ENCODE measurements around the gene TAS2R43.
"Not testable (repeated sequence)": the region's sequence is repeated elsewhere in the genome, so short reads cannot be mapped to it uniquely, and the experiment has no call there.

Gene TAS2R43

GRCh38 chr12:11133816-11134215 is 41.7 kb upstream of the TAS2R43 start:
- Histone ChIP-seq H2AFZ (ENCODE audit: low read depth, low read length) (no peak overlapping the region), H3K9ac (ENCODE audit: low read depth, low read length) (no peak overlapping the region), H3K9me3 (ENCODE audit: insufficient read depth, low read length, severe bottlenecking) (no peaks in the 10 kb centered on the region), H4K20me1 (ENCODE audit: insufficient read depth, low read length) (peaks cover 11% of the 10 kb centered on the region; the same call in 1 of the 2 replicates), H3K27me3 (ENCODE audit: insufficient read depth, low read length, poor library complexity) (no peaks in the 10 kb centered on the region), H3K4me3 (ENCODE audit: low read depth in 1 of 2, low read length in 2 of 2) (no peak overlapping the region), H3K27ac (ENCODE audit: low read length) (no peak overlapping the region), H3K4me1 (ENCODE audit: insufficient read depth, low read length) (no peaks in the 10 kb centered on the region), H3K36me3 (ENCODE audit: insufficient read depth, low read length) (peaks cover 19% of the 10 kb centered on the region), H3K79me2 (ENCODE audit: insufficient read depth, low read length) (peaks cover 82% of the 10 kb centered on the region), H3K4me2 (ENCODE audit: insufficient read depth, low read length) (no peak overlapping the region)
- ATAC-seq (ENCODE audit: insufficient read depth, low read depth) (no peak), DNase-seq (no peak)
- TF ChIP-seq CTCF (IDR thresholded peaks at IDR 0.05; ENCODE audit: borderline replicate concordance, extremely low read depth, low read length, poor library complexity, severe bottlenecking) (no peak), EZH2 (IDR thresholded peaks at IDR 0.05; ENCODE audit: borderline replicate concordance, low read depth, low read length, severe bottlenecking) (no peak)

- Histone ChIP-seq H3K4me1 (ENCODE audit: insufficient read depth, low read length) (no peaks in the 10 kb centered on the region), H3K27ac (ENCODE audit: low read length) (no peak overlapping the region), H3K36me3 (ENCODE audit: insufficient read depth, low read length) (peaks cover 19% of the 10 kb centered on the region), H3K79me2 (ENCODE audit: insufficient read depth, low read length) (peaks cover 84% of the 10 kb centered on the region), H3K4me3 (ENCODE audit: low read depth in 1 of 2, low read length in 2 of 2) (no peak overlapping the region), H4K20me1 (ENCODE audit: insufficient read depth, low read length) (peaks cover 11% of the 10 kb centered on the region; the same call in 1 of the 2 replicates), H3K27me3 (ENCODE audit: insufficient read depth, low read length, poor library complexity) (no peaks in the 10 kb centered on the region), H3K9me3 (ENCODE audit: insufficient read depth, low read length, severe bottlenecking) (no peaks in the 10 kb centered on the region), H3K9ac (ENCODE audit: low read depth, low read length) (no peak overlapping the region), H2AFZ (ENCODE audit: low read depth, low read length) (no peak overlapping the region), H3K4me2 (ENCODE audit: insufficient read depth, low read length) (no peak overlapping the region)
- DNase-seq (no peak), ATAC-seq (ENCODE audit: insufficient read depth, low read depth) (no peak)
- TF ChIP-seq CTCF (IDR thresholded peaks at IDR 0.05; ENCODE audit: borderline replicate concordance, extremely low read depth, low read length, poor library complexity, severe bottlenecking) (no peak), EZH2 (IDR thresholded peaks at IDR 0.05; ENCODE audit: borderline replicate concordance, low read depth, low read length, severe bottlenecking) (no peak)
Measured at GRCh38 chr12:11133162-11133561, 41.0 kb upstream of the TAS2R43 start.

- H3K36me3 ChIP-seq (ENCODE audit: insufficient read depth, low read length) = peaks cover 19% of the 10 kb centered on the region
- peaks cover 85% of the 10 kb centered on the region for H3K79me2 ChIP-seq (ENCODE audit: insufficient read depth, low read length)
- H3K9ac ChIP-seq (ENCODE audit: low read depth, low read length) = no peak overlapping the region
- ATAC-seq (ENCODE audit: insufficient read depth, low read depth) (no peak), DNase-seq (no peak)
- no peak overlapping the region for H3K4me3 ChIP-seq (ENCODE audit: low read depth in 1 of 2, low read length in 2 of 2)
- TF ChIP-seq CTCF (IDR thresholded peaks at IDR 0.05; ENCODE audit: borderline replicate concordance, extremely low read depth, low read length, poor library complexity, severe bottlenecking) = no peak
- TF ChIP-seq EZH2 (IDR thresholded peaks at IDR 0.05; ENCODE audit: borderline replicate concordance, low read depth, low read length, severe bottlenecking) = no peak
- no peaks in the 10 kb centered on the region for H3K9me3 ChIP-seq (ENCODE audit: insufficient read depth, low read length, severe bottlenecking)
- H2AFZ ChIP-seq (ENCODE audit: low read depth, low read length) = no peak overlapping the region
- H3K4me1 ChIP-seq (ENCODE audit: insufficient read depth, low read length) = no peaks in the 10 kb centered on the region
- H3K27ac ChIP-seq (ENCODE audit: low read length) = no peak overlapping the region
- no peaks in the 10 kb centered on the region for H3K27me3 ChIP-seq (ENCODE audit: insufficient read depth, low read length, poor library complexity)
- H4K20me1 ChIP-seq (ENCODE audit: insufficient read depth, low read length) = peaks cover 11% of the 10 kb centered on the region; the same call in 1 of the 2 replicates
- H3K4me2 ChIP-seq (ENCODE audit: insufficient read depth, low read length) = no peak overlapping the region
Measured at GRCh38 chr12:11130999-11131398, 38.9 kb upstream of the TAS2R43 start.

GRCh38 chr12:11130382-11130781 is 38.3 kb upstream of the TAS2R43 start:
- no peak overlapping the region for H2AFZ ChIP-seq (ENCODE audit: low read depth, low read length)
- TF ChIP-seq CTCF (IDR thresholded peaks at IDR 0.05; ENCODE audit: borderline replicate concordance, extremely low read depth, low read length, poor library complexity, severe bottlenecking) (no peak), EZH2 (IDR thresholded peaks at IDR 0.05; ENCODE audit: borderline replicate concordance, low read depth, low read length, severe bottlenecking) (no peak)
- no peak overlapping the region for H3K4me2 ChIP-seq (ENCODE audit: insufficient read depth, low read length)
- DNase-seq = no peak
- H3K36me3 ChIP-seq (ENCODE audit: insufficient read depth, low read length) = peaks cover 19% of the 10 kb centered on the region
- no peak overlapping the region for H3K27ac ChIP-seq (ENCODE audit: low read length)
- no peak overlapping the region for H3K4me3 ChIP-seq (ENCODE audit: low read depth in 1 of 2, low read length in 2 of 2)
- no peak overlapping the region for H3K9ac ChIP-seq (ENCODE audit: low read depth, low read length)
- peaks cover 11% of the 10 kb centered on the region; the same call in 1 of the 2 replicates for H4K20me1 ChIP-seq (ENCODE audit: insufficient read depth, low read length)
- H3K27me3 ChIP-seq (ENCODE audit: insufficient read depth, low read length, poor library complexity) = no peaks in the 10 kb centered on the region
- no peak for ATAC-seq (ENCODE audit: insufficient read depth, low read depth)
- H3K4me1 ChIP-seq (ENCODE audit: insufficient read depth, low read length) = no peaks in the 10 kb centered on the region
- H3K9me3 ChIP-seq (ENCODE audit: insufficient read depth, low read length, severe bottlenecking) = no peaks in the 10 kb centered on the region
- H3K79me2 ChIP-seq (ENCODE audit: insufficient read depth, low read length) = peaks cover 80% of the 10 kb centered on the region

GRCh38 chr12:11114130-11114529 is 22.0 kb upstream of the TAS2R43 start:
- not testable (repeated sequence) for H3K9ac ChIP-seq (ENCODE audit: low read depth, low read length); DNase-seq; H3K4me1 ChIP-seq (ENCODE audit: insufficient read depth, low read length); H3K4me2 ChIP-seq (ENCODE audit: insufficient read depth, low read length); H3K36me3 ChIP-seq (ENCODE audit: insufficient read depth, low read length); H3K27me3 ChIP-seq (ENCODE audit: insufficient read depth, low read length, poor library complexity); ATAC-seq (ENCODE audit: insufficient read depth, low read depth); H2AFZ ChIP-seq (ENCODE audit: low read depth, low read length); H4K20me1 ChIP-seq (ENCODE audit: insufficient read depth, low read length); H3K27ac ChIP-seq (ENCODE audit: low read length); H3K4me3 ChIP-seq (ENCODE audit: low read depth in 1 of 2, low read length in 2 of 2)
- peaks cover 95% of the 10 kb centered on the region for H3K79me2 ChIP-seq (ENCODE audit: insufficient read depth, low read length)
- peaks cover 11% of the 10 kb centered on the region for H3K9me3 ChIP-seq (ENCODE audit: insufficient read depth, low read length, severe bottlenecking)

Data from DND-41 (cell line).